ENCODE results near the gene WASF1.
"Not testable (repeated sequence)": the region's sequence is repeated elsewhere in the genome, so short reads cannot be mapped to it uniquely, and the experiment has no call there.

Gene WASF1

GRCh38 chr6:110173506-110174132 is 5.9 kb downstream of the WASF1 start:
- no peak for DNase-seq (ENCODE audit: low read depth)

DNA sequence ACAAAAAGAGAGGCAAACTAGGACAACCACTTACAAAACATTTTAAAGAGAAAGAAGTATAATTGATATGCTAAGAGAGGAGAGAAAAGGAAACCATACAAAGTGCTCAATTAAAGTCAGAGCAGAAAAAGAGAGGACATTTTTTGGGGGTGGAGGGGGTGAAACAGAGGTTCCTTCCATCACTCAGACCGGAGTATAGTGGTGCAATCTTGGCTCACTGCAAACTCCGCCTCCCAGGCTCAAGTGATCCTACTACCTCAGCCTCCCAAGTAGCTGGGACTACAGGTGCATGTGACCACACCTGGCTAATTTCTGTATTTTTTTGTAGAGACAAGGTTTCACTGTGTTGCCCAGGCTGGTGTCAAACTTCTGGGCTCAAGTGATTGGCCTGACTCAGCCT is 9.4 kb downstream of the WASF1 start:
- DNase-seq (ENCODE audit: low read depth), result no peak

DNA sequence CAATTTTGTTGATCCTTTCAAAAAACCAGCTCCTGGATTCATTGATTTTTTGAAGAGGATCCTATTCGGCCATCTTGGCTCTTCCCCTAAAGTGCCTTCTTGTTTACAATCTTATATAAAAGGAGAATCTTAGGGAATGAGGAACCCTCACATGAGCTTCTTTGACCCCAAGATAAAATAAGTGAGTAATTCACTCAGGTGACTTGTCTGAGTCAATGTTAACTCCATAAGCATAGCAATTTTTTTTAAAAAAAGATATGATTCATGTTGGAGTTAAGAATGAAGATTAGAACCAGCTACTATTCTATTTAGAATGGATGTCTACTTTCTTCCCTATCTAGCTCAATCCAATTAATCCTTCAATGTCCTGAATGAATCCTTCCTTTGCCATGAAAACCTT is 21.0 kb downstream of the WASF1 start:
- no peak for DNase-seq (ENCODE audit: low read depth)

- no peak for DNase-seq (ENCODE audit: low read depth)
Measured at GRCh38 chr6:110147870-110148269, 31.6 kb downstream of the WASF1 start.

DNA sequence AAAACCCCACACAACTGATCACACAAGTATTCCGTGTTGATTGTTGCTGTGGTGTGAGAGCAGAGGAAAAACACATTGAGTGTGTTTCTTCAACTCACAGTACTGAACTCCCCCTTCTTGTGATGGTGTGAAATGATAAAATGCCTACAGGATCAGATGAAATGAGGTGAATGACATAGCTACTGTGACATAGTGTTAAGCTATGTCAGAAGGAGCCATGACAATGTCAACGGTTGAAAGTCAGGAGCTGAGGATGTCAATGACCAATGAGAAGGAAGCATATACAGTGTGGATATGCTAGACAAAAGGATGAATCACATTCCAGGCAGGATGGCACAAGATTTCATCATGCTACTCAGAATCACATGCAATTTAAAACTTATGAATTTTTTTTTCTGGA is 38.8 kb downstream of the WASF1 start:
- DNase-seq (ENCODE audit: low read depth), result no peak

- DNase-seq (ENCODE audit: low read depth), result no peak
Measured at GRCh38 chr6:110139052-110139451, 40.4 kb downstream of the WASF1 start.

DNA sequence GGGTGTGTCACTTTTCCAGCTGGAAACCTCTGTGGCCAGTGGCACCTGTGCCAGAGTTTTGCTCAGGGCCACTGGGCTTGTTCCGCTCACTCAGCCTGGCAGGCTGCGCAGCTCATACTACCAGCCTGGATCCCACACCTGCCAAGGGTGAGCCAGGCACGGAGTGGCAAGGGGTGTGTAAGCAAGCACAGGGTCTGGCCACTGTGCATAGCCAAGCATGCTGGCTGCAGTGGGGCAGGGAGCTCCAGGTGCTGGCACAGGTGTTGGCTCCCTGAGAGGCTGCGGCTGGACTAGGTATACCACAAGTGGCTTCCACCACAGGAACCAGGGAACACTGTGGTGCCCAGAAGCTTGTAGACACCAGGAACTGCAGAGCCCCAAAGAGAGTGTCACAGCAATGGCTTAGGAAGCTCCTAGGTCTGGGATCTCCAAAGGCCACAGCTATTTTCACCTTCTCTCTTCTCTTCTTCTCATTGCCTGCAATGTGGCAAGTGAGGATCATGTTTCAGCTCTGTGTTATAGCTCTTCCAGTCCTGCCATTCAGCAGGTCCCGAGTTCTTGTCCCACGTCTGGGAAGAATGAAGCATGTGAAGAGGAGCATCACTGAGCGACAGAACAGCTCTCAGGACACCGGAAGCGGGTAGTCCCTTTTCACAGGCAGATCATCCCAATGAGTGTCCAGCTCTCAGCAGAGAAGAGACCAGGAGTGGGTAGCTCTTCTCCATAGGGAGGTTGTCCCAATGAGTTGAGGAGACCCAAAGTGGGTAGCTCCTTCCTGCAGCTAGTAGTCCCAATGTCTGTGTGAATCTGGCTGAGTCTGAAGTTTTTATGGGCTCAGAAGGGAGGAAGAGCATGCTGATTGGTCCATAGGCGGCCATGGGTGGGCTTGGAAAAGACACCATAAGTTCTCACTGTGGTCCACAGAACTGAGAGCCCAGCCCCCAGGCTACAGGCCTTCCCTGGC is 41.3 kb downstream of the WASF1 start:
- no peak for DNase-seq (ENCODE audit: low read depth)

GRCh38 chr6:110130362-110130761 is 49.1 kb downstream of the WASF1 start:
- no peak for DNase-seq (ENCODE audit: low read depth)

DNA sequence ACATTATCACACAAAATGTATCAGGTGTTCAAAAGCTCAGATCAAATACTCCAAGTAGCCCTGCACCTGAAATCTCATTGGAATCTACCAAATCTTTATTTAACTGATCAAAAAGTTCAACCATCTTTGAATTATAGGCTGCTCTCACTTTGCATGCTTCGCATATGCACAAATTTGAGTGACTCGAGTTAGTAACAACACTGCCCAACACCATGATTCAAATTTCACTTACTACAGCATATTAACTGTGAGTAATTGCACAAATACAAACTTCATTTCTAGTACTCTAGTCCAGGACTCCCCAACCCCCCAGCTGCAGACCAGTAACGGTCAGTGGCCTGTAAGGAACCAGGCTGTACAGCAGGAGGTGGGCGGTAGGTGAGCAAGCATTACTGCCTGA is 51.1 kb downstream of the WASF1 start:
- no peak for DNase-seq (ENCODE audit: low read depth)

DNA sequence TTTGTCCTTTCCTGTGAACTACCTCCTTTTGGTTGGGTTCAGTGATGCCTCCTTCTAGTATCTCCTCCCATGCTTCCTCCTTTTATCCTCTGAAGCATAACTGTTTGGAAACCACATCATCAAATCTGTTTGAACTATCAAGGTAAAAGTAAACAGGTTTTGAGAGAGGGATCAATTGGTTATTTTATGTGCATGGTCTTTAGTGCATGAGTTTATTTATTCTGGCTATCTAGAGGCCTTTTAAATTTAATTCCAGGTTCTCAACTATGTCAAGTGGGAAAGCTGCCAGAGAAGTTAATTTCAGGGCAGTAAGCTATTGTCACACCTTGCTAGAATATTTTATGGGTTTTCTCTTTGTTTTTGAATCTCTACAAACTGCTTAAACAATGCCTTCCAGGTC is 54.1 kb downstream of the WASF1 start:
- no peak for DNase-seq (ENCODE audit: low read depth)

GRCh38 chr6:110121655-110122054 is 57.8 kb downstream of the WASF1 start:
- DNase-seq (ENCODE audit: low read depth), result not testable (repeated sequence)

- no peak for DNase-seq (ENCODE audit: low read depth)
Measured at GRCh38 chr6:110116258-110116657, 63.2 kb downstream of the WASF1 start.

DNA sequence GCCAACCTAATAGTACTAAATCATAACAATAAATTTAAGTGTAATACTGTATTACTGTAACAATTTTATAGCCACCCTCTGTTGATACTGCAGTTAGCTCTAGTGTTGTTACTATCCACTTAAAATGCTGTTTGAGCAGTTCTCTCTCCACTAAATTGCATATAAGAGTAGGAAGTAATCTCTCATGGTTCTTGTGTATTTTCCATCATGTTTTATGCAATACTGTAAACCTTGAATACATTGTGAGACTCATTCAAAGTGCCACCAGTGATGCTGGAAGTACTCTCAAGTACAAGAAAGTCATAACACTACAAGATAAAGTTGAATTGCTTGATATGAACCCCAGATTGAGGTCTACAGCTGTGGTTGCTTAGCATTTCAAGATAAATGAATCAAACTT is 65.5 kb downstream of the WASF1 start:
- DNase-seq (ENCODE audit: low read depth), result no peak

DNA sequence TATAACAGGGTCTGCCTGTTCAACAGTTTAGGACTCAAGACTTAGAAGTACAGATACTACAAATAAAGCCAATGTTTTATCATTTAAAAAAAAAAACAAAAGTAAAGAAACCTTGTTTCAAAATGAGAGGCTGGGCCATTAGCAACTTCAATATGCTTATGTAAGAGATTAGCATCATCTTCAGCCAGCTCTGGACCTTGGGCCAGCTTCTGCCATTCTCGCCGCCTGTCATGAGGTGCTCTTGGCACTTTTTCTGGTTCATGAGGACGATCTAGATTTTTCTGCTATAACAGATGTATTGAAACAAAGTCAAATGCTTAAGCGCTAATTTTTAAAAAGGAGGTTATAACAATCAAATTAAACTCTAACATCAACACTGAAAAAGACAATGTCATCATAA is 74.2 kb downstream of the WASF1 start:
- DNase-seq (ENCODE audit: low read depth), result no peak

GRCh38 chr6:110103260-110103659 is 76.2 kb downstream of the WASF1 start:
- no peak for DNase-seq (ENCODE audit: low read depth)

- DNase-seq (ENCODE audit: low read depth), result no peak
Measured at GRCh38 chr6:110102411-110102810, 77.1 kb downstream of the WASF1 start.

DNA sequence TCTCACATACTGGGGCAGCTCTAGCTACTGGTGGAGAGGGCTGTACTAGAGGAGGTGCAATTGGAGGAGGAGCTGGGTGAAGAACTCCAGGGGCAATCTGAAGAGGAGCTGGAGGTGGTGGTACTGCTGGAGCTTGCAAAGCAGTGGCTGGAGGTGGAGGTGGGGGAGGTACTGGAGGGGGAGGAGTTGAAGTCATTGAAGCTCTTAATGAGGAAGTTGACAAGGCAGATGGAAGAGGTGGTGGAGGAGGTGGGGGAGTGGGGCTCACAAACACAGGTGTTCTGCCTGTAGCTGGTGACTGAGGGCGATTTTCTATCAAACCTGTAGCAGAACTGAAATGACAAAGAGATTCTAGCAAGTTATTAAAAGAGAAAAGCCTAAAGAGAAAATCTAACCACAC is 77.6 kb downstream of the WASF1 start:
- no peak for DNase-seq (ENCODE audit: low read depth)

DNA sequence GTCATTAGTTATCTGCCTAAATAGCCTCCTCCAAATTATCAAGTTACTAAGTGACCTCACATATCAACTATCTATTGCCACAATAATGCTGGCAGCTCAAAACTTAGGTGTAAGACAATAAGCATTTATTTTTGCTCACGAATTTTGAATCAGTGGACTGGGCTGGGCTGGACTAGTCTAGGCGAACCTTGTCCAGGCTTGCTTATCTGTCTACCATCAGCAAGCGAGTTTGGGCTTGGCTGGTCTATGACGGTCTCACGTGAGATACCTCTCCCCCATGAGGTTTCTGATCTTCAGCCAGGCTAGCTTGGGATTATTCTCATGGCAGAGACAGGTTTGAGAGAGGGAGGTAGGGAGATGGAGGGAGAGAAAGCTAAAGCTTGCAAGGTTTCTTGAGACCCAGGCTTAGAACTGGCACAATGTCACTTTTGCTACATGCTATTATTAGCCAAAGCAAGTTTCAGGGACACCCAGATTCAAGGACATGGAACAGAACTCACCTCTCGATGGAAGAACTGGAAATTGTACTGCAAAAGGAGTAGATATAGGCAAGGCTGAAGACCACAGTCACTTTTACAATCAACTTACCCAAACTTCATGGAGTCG is 80.9 kb downstream of the WASF1 start:
- DNase-seq (ENCODE audit: low read depth), result no peak

GRCh38 chr6:110097443-110097842 is 82.0 kb downstream of the WASF1 start:
- no peak for DNase-seq (ENCODE audit: low read depth)

DNA sequence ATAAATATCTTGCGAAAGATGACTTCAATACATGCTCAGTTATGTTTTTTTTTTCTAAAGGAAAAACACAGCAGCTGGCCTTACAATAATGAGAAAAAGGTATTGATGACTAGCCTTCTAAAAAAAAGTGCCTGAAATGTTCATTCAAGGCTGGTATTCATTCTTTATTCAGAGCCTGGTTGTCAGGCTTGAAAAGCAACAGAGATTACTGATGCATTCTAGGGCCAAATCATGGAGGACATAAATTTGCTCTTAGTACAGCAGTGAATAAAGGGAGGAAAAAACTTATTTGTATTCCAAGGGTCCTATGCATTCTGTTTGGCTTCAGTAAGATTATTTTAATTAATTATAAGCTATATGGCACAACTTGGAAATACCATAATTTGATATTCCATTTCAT is 83.5 kb downstream of the WASF1 start:
- no peak for DNase-seq (ENCODE audit: low read depth)

DNA sequence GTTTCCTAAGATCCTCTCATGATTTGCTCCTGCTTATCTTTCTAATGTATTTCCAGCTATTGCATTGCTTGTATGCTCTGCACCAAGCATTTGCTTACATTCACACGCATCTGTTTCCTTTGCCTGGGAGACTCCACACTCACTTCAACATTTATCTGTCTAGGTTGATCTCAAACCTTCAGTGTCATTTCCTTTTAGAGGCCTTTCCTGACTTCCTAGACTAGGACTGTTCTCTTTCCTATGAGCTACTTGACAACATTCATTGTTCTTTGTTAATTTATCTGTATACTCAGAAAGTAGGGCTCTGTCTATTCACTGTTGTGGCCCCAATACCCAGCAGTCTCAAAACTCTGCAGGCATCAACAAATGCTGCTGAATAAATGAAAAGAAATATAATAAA is 84.4 kb downstream of the WASF1 start:
- DNase-seq (ENCODE audit: low read depth), result no peak

- DNase-seq (ENCODE audit: low read depth), result no peak
Measured at GRCh38 chr6:110093981-110094380, 85.5 kb downstream of the WASF1 start.

- DNase-seq (ENCODE audit: low read depth), result no peak
Measured at GRCh38 chr6:110090876-110091275, 88.6 kb downstream of the WASF1 start.
